HCT116 (cell line): ENCODE measurements around the gene LRRC3. TPM values are rescaled to one million over a fixed set of nuclear protein-coding genes. Genes with fewer than 3 reads are reported as not detected.

Source experiments
- ATAC-seq: fragments of 200-7000 bp; cut with Tn5 transposase; 2 replicates; pipeline ENCODE4 v1.9.1; 2020; ENCODE audit warnings: mild to moderate bottlenecking, moderate library complexity
- BruUV-seq: library from RNA; stranded (reverse); fragments of 400-500 nt; replicated peaks from 2 replicates; lab custom pipeline; 2021; lab: Mats Ljungman, UMichigan
- CTCF ChIA-PET: fragments of 300-600 bp; sonication (Branson Sonifier 250); formaldehyde crosslinking; loops from one replicate; lab custom pipeline; 2021; ENCODE audit warnings: antibody characterized with exemption; lab: Charles Lee
- POLR2A ChIA-PET: fragments of 300-600, 350-600 bp; sonication (Branson Sonifier 250); formaldehyde crosslinking; loops from one replicate; lab custom pipeline; 2021; ENCODE audit warnings: antibody characterized with exemption; lab: Charles Lee
- RAD21 ChIA-PET, 2 experiments: fragments of 300-600 bp; sonication (Branson Sonifier 250); formaldehyde crosslinking; loops; one replicate each; lab custom pipeline; 2023; ENCODE audit warnings: low total read pairs in 2 of 2; ENCODE audit not compliant: uncharacterized antibody in 2 of 2, unreplicated experiment in 2 of 2, low non-redundant PET in 1 of 2; lab: Charles Lee
- DNase-seq: peaks from one replicate; pipeline ENCODE4 v3.0.0-alpha.2; 2010; ENCODE audit warnings: low read depth, low spot score
- H2AFZ ChIP-seq: fragments of 200-600 bp; shearing (Covaris generic), sonication (generic); 2 replicates; pipeline ENCODE4 v1.6.1; 2017; ENCODE audit warnings: low read depth, mixed run types, mixed read lengths, antibody characterized with exemption, low read length; ENCODE audit not compliant: poor library complexity, severe bottlenecking
- H3K27ac ChIP-seq: 2 replicates; pipeline ENCODE4 v1.5.1; 2012; ENCODE audit warnings: low read depth, low read length
- H3K27me3 ChIP-seq: fragments of 200-600 bp; sonication (generic); 2 replicates; pipeline ENCODE4 v1.6.1; 2016; ENCODE audit warnings: mixed run types, low read length, mixed read lengths; ENCODE audit not compliant: insufficient read depth
- H3K36me3 ChIP-seq, 2 experiments: fragments of 200-500 bp in 1 of 2; fragments of 200-600 bp in 1 of 2; sonication (Bioruptor generic) in 1 of 2; sonication (generic) in 1 of 2; 2 replicates each; pipeline versions ENCODE4 v1.5.1 to v1.6.1; 2014 to 2016; ENCODE audit warnings: low read length in 2 of 2, inconsistent platforms in 1 of 2, mixed read lengths in 1 of 2, mixed run types in 1 of 2; ENCODE audit not compliant: insufficient read depth in 2 of 2, control insufficient read depth in 1 of 2
- H3K4me1 ChIP-seq, 2 experiments: fragments of 200-600 bp in 1 of 2; sonication (generic) in 1 of 2; 2 replicates each; pipeline versions ENCODE4 v1.5.1 to v1.6.1; 2012 to 2017; ENCODE audit warnings: low read length in 2 of 2, inconsistent platforms in 1 of 2, mild to moderate bottlenecking in 1 of 2, mixed read lengths in 1 of 2, mixed run types in 1 of 2, moderate library complexity in 1 of 2; ENCODE audit not compliant: insufficient read depth in 2 of 2, control insufficient read depth in 1 of 2
- H3K4me2 ChIP-seq: fragments of 200-600 bp; sonication (generic); 2 replicates; pipeline ENCODE4 v1.6.1; 2017; ENCODE audit warnings: mixed run types, low read length, mixed read lengths
- H3K4me3 ChIP-seq, 2 experiments: fragments of 200-600 bp in 1 of 2; sonication (generic) in 1 of 2; replicated peaks in 1 of 2; 2 replicates each; pipeline ENCODE4 v1.5.1; 2011 to 2016; ENCODE audit warnings: low read length in 2 of 2, control low read depth in 1 of 2, low read depth in 1 of 2, mild to moderate bottlenecking in 1 of 2, mixed read lengths in 1 of 2, mixed run types in 1 of 2
- H3K79me2 ChIP-seq: fragments of 200-600 bp; sonication (generic); 2 replicates; pipeline ENCODE4 v1.6.1; 2017; ENCODE audit warnings: mild to moderate bottlenecking, mixed run types, low read length, moderate library complexity, mixed read lengths; ENCODE audit not compliant: insufficient read depth
- H3K9ac ChIP-seq: fragments of 200-600 bp; sonication (generic); 2 replicates; pipeline ENCODE4 v1.6.1; 2016; ENCODE audit warnings: low read length, mixed read lengths
- H3K9me2 ChIP-seq: fragments of 200-600 bp; sonication (generic), shearing (Covaris generic); 2 replicates; pipeline ENCODE4 v1.6.1; 2017; ENCODE audit warnings: mixed run types, mild to moderate bottlenecking, moderate library complexity; ENCODE audit not compliant: insufficient read depth
- H3K9me3 ChIP-seq, 2 experiments: fragments of 200-500 bp in 1 of 2; fragments of 200-600 bp in 1 of 2; sonication (Bioruptor generic) in 1 of 2; sonication (generic) in 1 of 2; 2 replicates each; pipeline ENCODE4 v1.6.1; 2014 to 2017; ENCODE audit warnings: low read length in 2 of 2, mixed read lengths in 2 of 2, inconsistent platforms in 1 of 2, low read depth in 1 of 2, mild to moderate bottlenecking in 1 of 2, mixed run types in 1 of 2, moderate library complexity in 1 of 2; ENCODE audit not compliant: control insufficient read depth in 1 of 2, insufficient read depth in 1 of 2
- H4K20me1 ChIP-seq: fragments of 200-600 bp; sonication (generic), shearing (Covaris generic); 2 replicates; pipeline ENCODE4 v1.6.1; 2017; ENCODE audit warnings: mixed run types, mild to moderate bottlenecking, moderate library complexity; ENCODE audit not compliant: insufficient read depth
- ATF3 ChIP-seq: IDR thresholded peaks from 2 replicates; pipeline ENCODE4 v1.6.1; 2012
- CBX3 ChIP-seq: IDR thresholded peaks from 2 replicates; pipeline ENCODE4 v1.6.1; 2012; ENCODE audit warnings: low read depth
- CEBPB ChIP-seq: IDR thresholded peaks from 2 replicates; pipeline ENCODE4 v1.6.1; 2012; ENCODE audit warnings: low read depth
- CTCF ChIP-seq, 3 experiments: fragments of 200-600 bp in 1 of 3; sonication (generic) in 1 of 3; IDR thresholded peaks in 2 of 3; conservative IDR thresholded peaks in 1 of 3; 2 replicates each; pipeline ENCODE4 v1.5.1; 2012 to 2017; ENCODE audit warnings: low read depth in 2 of 3, low read length in 2 of 3, antibody characterized with exemption in 1 of 3, borderline replicate concordance in 1 of 3, control low read depth in 1 of 3, mild to moderate bottlenecking in 1 of 3, mixed read lengths in 1 of 3, mixed run types in 1 of 3, moderate library complexity in 1 of 3; ENCODE audit not compliant: insufficient read depth in 1 of 3
- EGR1 ChIP-seq: IDR thresholded peaks from 2 replicates; pipeline ENCODE4 v1.6.1; 2012; ENCODE audit warnings: low read depth
- ELF1 ChIP-seq: IDR thresholded peaks from 2 replicates; pipeline ENCODE4 v1.6.1; 2012; ENCODE audit warnings: low read depth, borderline replicate concordance
- EZH2phosphoT487 ChIP-seq: fragments of 200-600 bp; IDR thresholded peaks from 2 replicates; pipeline ENCODE4 v1.6.1; 2018; ENCODE audit warnings: antibody characterized with exemption, borderline replicate concordance
- FOSL1 ChIP-seq: IDR thresholded peaks from 2 replicates; pipeline ENCODE4 v1.6.1; 2012; ENCODE audit warnings: low read depth
- JUND ChIP-seq: IDR thresholded peaks from 2 replicates; pipeline ENCODE4 v1.6.1; 2012
- POLR2A ChIP-seq: IDR thresholded peaks from 2 replicates; pipeline ENCODE4 v1.7.0; 2011; ENCODE audit warnings: borderline replicate concordance; ENCODE audit not compliant: insufficient read depth, insufficient read length; ENCODE audit errors: extremely low read depth
- POLR2AphosphoS5 ChIP-seq: IDR thresholded peaks from 2 replicates; pipeline ENCODE4 v1.6.1; 2011; ENCODE audit warnings: mild to moderate bottlenecking, low read depth, low read length, moderate library complexity
- TCF7L2 ChIP-seq: IDR thresholded peaks from 2 replicates; pipeline ENCODE4 v1.7.0; 2011; ENCODE audit warnings: borderline replicate concordance, inconsistent platforms; ENCODE audit not compliant: insufficient read depth, insufficient read length; ENCODE audit errors: extremely low read depth
- ZBTB33 ChIP-seq: IDR thresholded peaks from 2 replicates; pipeline ENCODE4 v1.6.1; 2011; ENCODE audit warnings: mild to moderate bottlenecking, low read length, moderate library complexity; ENCODE audit not compliant: insufficient replicate concordance; ENCODE audit errors: extremely low read depth
- ZFX ChIP-seq: fragments of 450-650 bp; IDR thresholded peaks from 2 replicates; pipeline ENCODE4 v1.6.1; 2017
- ZNF274 ChIP-seq: fragments of 200-500 bp; sonication (Bioruptor generic); IDR thresholded peaks from 2 replicates; pipeline ENCODE4 v1.6.1; 2014; ENCODE audit warnings: mild to moderate bottlenecking, low read depth, low read length, inconsistent platforms
- intact Hi-C: fragments of 100-400 bp; cut with micrococcal nuclease; formaldehyde crosslinking; loops from 2 replicates; pipeline ENCODE4 v1.10.0; 2022
- total RNA-seq: library from RNA; stranded (reverse); gene quantifications from one replicate; pipeline ENCODE4 v1.2.1, GENCODE V29; 2021; ENCODE audit not compliant: unreplicated experiment

The LRRC3 gene
- total RNA-seq, 1 experiment from 2014 or later: 7.5 TPM

GRCh38 chr21:44508426-44508710 lies 53.1 kb downstream of the LRRC3 start:
- Histone ChIP-seq H3K9ac (no peak overlapping the region), H3K9me2 (no peaks in the 10 kb centered on the region), H3K9me3 (no peaks in the 10 kb centered on the region), H2AFZ (no peak overlapping the region), H3K79me2 (no peaks in the 10 kb centered on the region), H3K36me3 (no peaks in the 10 kb centered on the region), H3K27me3 (no peaks in the 10 kb centered on the region), H3K4me1 (peaks cover 9 to 15% of the 10 kb centered on the region in 2 experiments), H3K27ac (no peak overlapping the region), H3K4me2 (no peak overlapping the region), H4K20me1 (no peaks in the 10 kb centered on the region), H3K4me3 (no peak overlapping the region)
- TF ChIP-seq TCF7L2 (no peak), ZNF274 (no peak), ZFX (no peak), POLR2A (no peak), CEBPB (no peak), ELF1 (no peak), ZBTB33 (no peak), FOSL1 (no peak), JUND (no peak), ATF3 (no peak), EZH2phosphoT487 (no peak), POLR2AphosphoS5 (no peak), EGR1 (no peak), CBX3 (no peak), CTCF (IDR thresholded peaks at IDR 0.05 in 2 of 3, conservative IDR thresholded peaks at IDR 0.05 in 1 of 3; ENCODE audit: borderline replicate concordance in 1 of 3, insufficient read depth in 1 of 3, low read depth in 2 of 3, low read length in 2 of 3) (no peak)
- no peak for ATAC-seq
- no TSS peak for BruUV-seq
- intact Hi-C loops: no loop called here
- RAD21 ChIA-PET: no interaction called here
- POLR2A ChIA-PET: no interaction called here
- no peak for DNase-seq
- CTCF ChIA-PET: no interaction called here
